Fibroblast of lung (primary cell): ENCODE measurements around the gene ENOX1.

ENCODE experiments used
- EZH2 ChIP-seq: IDR thresholded peaks from 2 replicates; pipeline ENCODE4 v1.5.1; 2012; ENCODE audit warnings: low read length, control low read depth, mild to moderate bottlenecking; ENCODE audit errors: missing control alignments
- TF ChIP-seq, protein P1 (sequence below), 2 donors: IDR thresholded peaks in 1 of 2; conservative IDR thresholded peaks in 1 of 2; 1 replicate in 1 of 2; 2 replicates in 1 of 2; pipeline ENCODE4 v1.5.1; 2011 to 2012; ENCODE audit warnings: low read length in 2 of 2, control low read depth in 1 of 2, inconsistent platforms in 1 of 2, low read depth in 1 of 2, mild to moderate bottlenecking in 1 of 2

- TF ChIP-seq, protein P1, sequence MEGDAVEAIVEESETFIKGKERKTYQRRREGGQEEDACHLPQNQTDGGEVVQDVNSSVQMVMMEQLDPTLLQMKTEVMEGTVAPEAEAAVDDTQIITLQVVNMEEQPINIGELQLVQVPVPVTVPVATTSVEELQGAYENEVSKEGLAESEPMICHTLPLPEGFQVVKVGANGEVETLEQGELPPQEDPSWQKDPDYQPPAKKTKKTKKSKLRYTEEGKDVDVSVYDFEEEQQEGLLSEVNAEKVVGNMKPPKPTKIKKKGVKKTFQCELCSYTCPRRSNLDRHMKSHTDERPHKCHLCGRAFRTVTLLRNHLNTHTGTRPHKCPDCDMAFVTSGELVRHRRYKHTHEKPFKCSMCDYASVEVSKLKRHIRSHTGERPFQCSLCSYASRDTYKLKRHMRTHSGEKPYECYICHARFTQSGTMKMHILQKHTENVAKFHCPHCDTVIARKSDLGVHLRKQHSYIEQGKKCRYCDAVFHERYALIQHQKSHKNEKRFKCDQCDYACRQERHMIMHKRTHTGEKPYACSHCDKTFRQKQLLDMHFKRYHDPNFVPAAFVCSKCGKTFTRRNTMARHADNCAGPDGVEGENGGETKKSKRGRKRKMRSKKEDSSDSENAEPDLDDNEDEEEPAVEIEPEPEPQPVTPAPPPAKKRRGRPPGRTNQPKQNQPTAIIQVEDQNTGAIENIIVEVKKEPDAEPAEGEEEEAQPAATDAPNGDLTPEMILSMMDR (conservative IDR thresholded peaks at IDR 0.05 in 1 of 2, IDR thresholded peaks at IDR 0.05 in 1 of 2; ENCODE audit: low read depth in 1 of 2, low read length in 2 of 2): no peak
- no peak for TF ChIP-seq EZH2
Observed at GRCh38 chr13:43347877-43348276, 438.9 kb downstream of the ENOX1 start.
